ENCODE measurements around the gene HS6ST3.

HS6ST3 gene

DNA sequence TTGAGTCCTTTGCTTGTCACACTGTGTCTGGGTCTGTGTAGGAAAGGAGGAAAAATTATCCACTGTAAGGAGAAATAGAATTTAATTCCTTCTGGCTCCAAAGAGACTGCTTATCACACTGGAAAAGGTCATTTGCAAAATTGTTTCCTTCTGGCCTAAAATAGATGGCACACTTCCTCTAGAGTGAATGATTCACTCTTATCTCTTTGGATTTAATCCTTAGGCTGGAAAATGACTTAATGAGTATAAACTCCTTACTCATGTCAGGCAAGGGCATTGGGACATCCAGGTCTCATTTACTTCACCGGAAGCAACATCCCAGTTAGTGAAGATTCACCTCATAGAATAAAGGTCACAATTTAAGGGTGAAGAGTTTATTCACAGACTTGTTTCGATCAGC, 610.8 kb downstream of the HS6ST3 start:
- no peak overlapping the region for H3K4me3 ChIP-seq (replicated peaks; ENCODE audit: low read depth, low read length)
- DNase-seq (ENCODE audit: extremely low read depth, low read depth), result no peak
- TF ChIP-seq, protein P1, sequence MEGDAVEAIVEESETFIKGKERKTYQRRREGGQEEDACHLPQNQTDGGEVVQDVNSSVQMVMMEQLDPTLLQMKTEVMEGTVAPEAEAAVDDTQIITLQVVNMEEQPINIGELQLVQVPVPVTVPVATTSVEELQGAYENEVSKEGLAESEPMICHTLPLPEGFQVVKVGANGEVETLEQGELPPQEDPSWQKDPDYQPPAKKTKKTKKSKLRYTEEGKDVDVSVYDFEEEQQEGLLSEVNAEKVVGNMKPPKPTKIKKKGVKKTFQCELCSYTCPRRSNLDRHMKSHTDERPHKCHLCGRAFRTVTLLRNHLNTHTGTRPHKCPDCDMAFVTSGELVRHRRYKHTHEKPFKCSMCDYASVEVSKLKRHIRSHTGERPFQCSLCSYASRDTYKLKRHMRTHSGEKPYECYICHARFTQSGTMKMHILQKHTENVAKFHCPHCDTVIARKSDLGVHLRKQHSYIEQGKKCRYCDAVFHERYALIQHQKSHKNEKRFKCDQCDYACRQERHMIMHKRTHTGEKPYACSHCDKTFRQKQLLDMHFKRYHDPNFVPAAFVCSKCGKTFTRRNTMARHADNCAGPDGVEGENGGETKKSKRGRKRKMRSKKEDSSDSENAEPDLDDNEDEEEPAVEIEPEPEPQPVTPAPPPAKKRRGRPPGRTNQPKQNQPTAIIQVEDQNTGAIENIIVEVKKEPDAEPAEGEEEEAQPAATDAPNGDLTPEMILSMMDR (IDR thresholded peaks at IDR 0.05; ENCODE audit: low read depth, low read length, missing control alignments), result no peak

GRCh38 chr13:96707146-96707545, 617.2 kb downstream of the HS6ST3 start:
- DNase-seq (ENCODE audit: extremely low read depth, low read depth), result no peak
- no peak overlapping the region for H3K4me3 ChIP-seq (replicated peaks; ENCODE audit: low read depth, low read length)
- TF ChIP-seq, protein P1 (IDR thresholded peaks at IDR 0.05; ENCODE audit: low read depth, low read length, missing control alignments), result no peak

GRCh38 chr13:96710166-96710862, 620.4 kb downstream of the HS6ST3 start:
- DNase-seq (ENCODE audit: extremely low read depth, low read depth), result no peak
- no peak overlapping the region for H3K4me3 ChIP-seq (replicated peaks; ENCODE audit: low read depth, low read length)
- TF ChIP-seq, protein P1 (IDR thresholded peaks at IDR 0.05; ENCODE audit: low read depth, low read length, missing control alignments), result no peak

DNA sequence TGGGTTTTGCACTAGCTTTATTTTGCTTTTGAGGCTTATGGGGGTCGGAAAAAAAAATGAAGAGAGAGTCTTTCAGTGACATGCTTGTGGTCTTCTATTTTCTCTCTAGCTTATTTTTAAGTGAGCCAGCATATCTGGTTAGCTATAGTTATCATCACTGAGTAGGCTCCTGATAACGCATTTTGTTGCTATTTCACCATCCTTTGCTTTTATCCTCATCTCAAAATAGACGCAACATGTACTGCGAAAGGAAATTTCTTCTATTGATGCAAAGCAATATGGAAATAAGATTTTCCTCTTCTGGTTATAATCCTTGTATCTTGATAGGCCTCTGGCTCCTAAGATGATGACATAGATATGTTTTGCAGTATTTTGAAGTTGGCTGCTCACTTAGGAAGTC, 630.5 kb downstream of the HS6ST3 start:
- H3K4me3 ChIP-seq (replicated peaks; ENCODE audit: low read depth, low read length), result no peak overlapping the region
- DNase-seq (ENCODE audit: extremely low read depth, low read depth), result no peak
- TF ChIP-seq, protein P1 (IDR thresholded peaks at IDR 0.05; ENCODE audit: low read depth, low read length, missing control alignments), result no peak

- H3K4me3 ChIP-seq (replicated peaks; ENCODE audit: low read depth, low read length), result no peak overlapping the region
- DNase-seq (ENCODE audit: extremely low read depth, low read depth), result no peak
- TF ChIP-seq, protein P1 (IDR thresholded peaks at IDR 0.05; ENCODE audit: low read depth, low read length, missing control alignments), result no peak
Measured at GRCh38 chr13:96726651-96727050, 636.7 kb downstream of the HS6ST3 start.

- TF ChIP-seq, protein P1 (IDR thresholded peaks at IDR 0.05; ENCODE audit: low read depth, low read length, missing control alignments), result no peak
- no peak for DNase-seq (ENCODE audit: extremely low read depth, low read depth)
- H3K4me3 ChIP-seq (replicated peaks; ENCODE audit: low read depth, low read length), result no peak overlapping the region
Measured at GRCh38 chr13:96728463-96728862, 638.6 kb downstream of the HS6ST3 start.

- TF ChIP-seq, protein P1 (IDR thresholded peaks at IDR 0.05; ENCODE audit: low read depth, low read length, missing control alignments), result no peak
- no peak overlapping the region for H3K4me3 ChIP-seq (replicated peaks; ENCODE audit: low read depth, low read length)
- DNase-seq (ENCODE audit: extremely low read depth, low read depth), result no peak
Measured at GRCh38 chr13:96730676-96731075, 640.8 kb downstream of the HS6ST3 start.
